Astrocyte of the cerebellum (primary cell): ENCODE results near the gene MLST8.

ENCODE experiments used
- DNase-seq: peaks from one replicate; pipeline ENCODE4 v3.0.0-alpha.2; 2011; ENCODE audit warnings: low read depth
- H3K4me3 ChIP-seq: 2 replicates; pipeline ENCODE4 v1.5.1; 2011; ENCODE audit warnings: mild to moderate bottlenecking, low read depth, low read length, moderate library complexity
- CTCF ChIP-seq: IDR thresholded peaks from 2 replicates; pipeline ENCODE4 v1.5.1; 2012; ENCODE audit warnings: low read length, low read depth, moderate library complexity, mild to moderate bottlenecking; ENCODE audit errors: missing control alignments
- in situ Hi-C: cut with HindIII; loops from 2 replicates; pipeline ENCODE4 v1.10.0; 2017; ENCODE audit warnings: low sequenced_read_pairs

The MLST8 gene

DNA sequence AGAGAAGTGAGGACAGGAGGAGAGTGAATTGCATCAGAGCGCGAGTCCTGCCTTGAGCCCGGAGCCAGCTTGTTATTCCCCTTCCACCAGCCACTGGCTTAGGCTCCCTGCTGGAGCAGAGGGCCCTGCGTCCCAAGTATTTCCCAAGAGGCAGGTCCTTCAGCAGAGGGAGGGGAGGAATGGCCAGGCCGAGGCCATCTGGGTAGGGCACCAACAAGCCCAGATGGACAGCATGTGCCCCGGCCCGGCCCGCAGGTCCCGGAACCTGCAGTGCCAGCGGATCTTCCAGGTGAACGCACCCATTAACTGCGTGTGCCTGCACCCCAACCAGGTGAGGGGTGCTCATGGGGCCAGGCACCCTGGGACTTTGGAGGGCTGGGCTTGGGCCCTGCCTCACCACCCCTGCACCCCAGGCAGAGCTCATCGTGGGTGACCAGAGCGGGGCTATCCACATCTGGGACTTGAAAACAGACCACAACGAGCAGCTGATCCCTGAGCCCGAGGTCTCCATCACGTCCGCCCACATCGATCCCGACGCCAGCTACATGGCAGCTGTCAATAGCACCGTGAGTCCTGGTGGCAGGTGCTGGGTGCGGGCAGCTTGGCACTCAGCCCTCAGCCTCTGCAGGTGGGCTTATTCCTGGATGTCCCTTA is 1.7 kb downstream of the MLST8 start:
- no peak for DNase-seq
- no peak for TF ChIP-seq CTCF
- H3K4me3 ChIP-seq = no peak overlapping the region
- in situ Hi-C loops = no loop called here

DNA sequence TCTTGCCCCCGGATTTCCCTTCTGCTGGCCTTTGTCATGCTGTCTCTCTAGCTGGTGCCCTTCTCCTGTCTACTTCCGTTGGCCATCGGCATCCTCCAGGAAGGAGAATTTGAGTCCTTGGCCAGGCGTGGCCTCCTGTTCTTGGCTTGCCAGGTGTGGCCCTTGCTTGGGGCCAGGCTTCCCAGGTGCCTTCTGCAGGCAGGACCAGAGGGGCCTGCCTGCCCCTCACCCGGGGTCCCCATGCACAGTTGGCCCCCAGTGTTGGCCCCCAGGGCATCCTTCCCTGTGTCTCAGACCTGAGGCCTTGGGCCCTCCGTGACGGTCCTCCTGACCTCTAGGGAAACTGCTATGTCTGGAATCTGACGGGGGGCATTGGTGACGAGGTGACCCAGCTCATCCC is 2.6 kb downstream of the MLST8 start:
- no peak for TF ChIP-seq CTCF
- in situ Hi-C loops = no loop called here
- DNase-seq = no peak
- H3K4me3 ChIP-seq = no peak overlapping the region

DNA sequence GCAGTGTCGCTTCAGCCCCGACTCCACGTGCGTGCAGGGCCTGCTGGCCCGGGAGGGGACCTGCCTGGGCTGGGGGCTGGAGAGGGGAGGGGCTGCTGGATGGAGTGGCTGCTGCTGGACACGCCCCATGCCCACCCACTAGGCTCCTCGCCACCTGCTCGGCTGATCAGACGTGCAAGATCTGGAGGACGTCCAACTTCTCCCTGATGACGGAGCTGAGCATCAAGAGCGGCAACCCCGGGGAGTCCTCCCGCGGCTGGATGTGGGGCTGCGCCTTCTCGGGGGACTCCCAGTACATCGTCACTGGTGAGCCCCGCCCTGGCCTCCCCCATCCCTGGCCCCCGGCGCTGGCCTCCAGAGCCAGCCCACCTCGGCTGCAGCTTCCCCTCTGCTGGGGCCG is 3.1 kb downstream of the MLST8 start:
- TF ChIP-seq CTCF = no peak
- no peak overlapping the region for H3K4me3 ChIP-seq
- DNase-seq = no peak
- in situ Hi-C loops = no loop called here

DNA sequence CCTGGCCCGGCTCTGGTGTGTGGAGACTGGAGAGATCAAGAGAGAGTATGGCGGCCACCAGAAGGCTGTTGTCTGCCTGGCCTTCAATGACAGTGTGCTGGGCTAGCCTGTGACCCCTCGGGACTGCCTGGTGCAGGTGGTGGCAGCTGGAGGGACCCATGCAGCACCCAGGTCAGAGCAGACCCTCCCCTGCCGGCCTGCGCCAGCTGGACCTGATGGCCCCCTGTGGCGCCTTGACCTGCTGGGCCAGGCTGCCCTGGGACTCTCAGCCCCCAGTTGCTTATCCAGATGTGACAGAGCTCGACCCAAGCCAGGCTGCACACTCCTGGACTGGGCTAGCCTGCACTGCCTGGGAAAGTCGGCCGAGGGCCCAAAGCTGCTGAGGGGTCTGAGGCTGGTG is 3.5 kb downstream of the MLST8 start:
- in situ Hi-C loops = no loop called here
- TF ChIP-seq CTCF = no peak
- DNase-seq = no peak
- H3K4me3 ChIP-seq = no peak overlapping the region

- no peak for TF ChIP-seq CTCF
- no peak for DNase-seq
- in situ Hi-C loops = no loop called here
- H3K4me3 ChIP-seq = no peak overlapping the region
These were observed 4.2 kb downstream of the MLST8 start for GRCh38 chr16:2209258-2210008.

- no peak for TF ChIP-seq CTCF
- DNase-seq = no peak
- in situ Hi-C loops = no loop called here
- no peak overlapping the region for H3K4me3 ChIP-seq
These were observed 4.7 kb downstream of the MLST8 start for GRCh38 chr16:2210009-2210332.
